ENCODE results near the gene MBLAC1.
A peak's percentile ranks its signal among the peaks of the same experiment; 100 is the strongest.

MBLAC1 gene

DNA sequence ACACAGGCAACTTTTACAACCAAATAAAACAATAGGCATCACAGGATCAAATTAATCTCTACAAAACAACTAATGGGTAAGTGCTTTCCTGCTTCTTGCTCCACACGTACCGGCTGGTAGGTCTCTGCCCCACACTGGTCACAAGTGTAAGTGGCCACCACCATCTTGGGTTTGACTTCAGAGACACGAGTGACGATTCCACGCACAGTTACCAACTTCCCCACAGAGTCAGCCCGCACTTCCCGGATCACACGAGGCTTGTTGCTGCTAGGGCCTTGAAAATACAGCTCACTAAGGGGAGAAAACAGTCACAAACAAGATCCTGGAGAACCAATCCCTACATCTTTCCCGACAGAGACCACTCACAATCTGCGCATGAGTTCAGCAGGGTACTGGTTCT lies 27.9 kb upstream of the MBLAC1 start:
- no peak for DNase-seq

DNA sequence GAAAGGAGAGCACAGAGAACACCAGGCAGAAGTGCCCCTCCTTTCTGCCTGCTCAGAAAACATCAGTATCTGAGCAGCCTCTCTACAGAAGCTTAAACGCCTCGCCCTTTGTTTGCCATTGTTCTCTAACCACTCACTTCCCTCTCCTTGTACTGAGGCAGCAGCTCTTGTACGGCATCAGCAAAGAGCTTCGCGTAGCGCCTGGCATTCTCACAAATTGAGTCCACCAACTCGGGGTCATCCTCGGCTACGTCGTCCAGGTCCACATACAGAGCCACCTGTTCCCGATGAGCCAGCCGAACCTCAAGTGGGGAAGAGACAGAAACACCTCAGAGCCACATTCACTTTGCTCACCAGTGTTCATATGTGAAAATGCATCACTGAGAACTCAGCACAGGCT lies 27.3 kb upstream of the MBLAC1 start:
- no peak for DNase-seq

DNA sequence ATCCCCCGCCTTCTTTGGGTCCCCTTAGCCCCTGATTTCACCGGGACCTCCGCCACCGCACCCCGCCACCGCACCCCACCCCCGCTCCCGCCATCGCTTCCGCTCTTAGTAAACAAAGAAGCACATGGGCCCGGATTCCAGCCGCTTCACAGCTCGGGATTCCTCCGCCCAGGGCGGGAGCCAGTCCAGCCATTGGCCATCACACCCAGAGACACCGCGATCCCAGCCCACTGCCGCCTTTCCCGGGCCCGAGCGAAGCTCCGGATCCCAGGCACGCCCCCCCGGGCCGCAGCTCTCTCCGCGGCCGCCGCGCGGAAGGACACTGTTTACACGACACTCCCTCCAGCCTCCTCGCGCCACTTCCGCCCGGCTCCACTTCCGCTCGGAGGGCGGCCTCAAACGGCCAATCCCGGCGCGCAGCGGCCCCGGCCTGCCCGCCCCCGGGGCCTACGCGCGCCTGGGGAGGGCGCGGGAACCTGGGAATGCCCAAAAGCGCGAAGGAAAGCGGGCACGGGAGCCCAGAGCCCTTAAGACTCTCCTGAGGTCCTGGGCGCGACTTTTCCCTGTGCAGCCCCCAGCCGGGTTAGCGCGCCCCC lies 26.2 kb upstream of the MBLAC1 start:
- peak; percentile 70 to 90 for DNase-seq

DNA sequence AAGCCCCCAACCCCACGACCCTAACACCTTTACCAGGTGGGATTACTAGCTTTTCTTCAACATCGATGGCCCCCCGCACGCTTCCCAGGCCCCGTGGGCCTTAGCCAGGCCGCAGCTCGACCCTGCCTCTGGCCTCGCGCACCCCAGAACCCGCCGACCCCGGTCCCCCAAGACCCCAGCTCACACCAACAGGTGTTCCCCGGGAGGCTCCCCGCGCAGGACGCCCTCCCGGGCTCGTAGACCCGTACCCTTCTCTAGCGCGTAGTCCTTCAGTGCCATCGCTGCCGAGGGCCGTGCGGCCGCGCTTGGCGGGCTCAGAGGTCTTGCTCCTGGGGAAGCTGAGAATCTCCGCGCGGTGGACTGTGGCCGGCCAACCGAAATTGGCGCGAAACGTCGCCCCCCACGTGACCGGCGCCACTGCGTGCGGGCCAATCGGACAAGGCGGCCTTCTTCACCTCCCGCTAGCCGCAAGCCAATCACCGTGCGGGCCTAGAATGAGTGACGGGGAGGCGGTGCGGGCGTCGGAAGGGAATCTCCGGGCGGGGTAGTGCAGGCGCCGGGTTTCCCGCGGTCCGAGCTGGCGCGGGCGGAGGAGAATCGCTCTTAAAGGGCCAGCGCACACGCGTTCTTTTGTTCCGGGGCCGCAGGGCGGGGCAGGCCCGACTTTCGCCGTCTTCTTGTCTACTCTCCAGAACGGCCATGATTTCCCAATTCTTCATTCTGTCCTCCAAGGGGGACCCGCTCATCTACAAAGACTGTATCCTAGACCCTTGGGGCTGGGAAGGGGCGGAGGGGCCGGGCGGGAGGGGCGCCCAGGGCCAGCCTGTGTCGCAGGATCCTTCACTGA lies 25.5 kb upstream of the MBLAC1 start, which contains the start of the genes AP4M1 and MCM7:
AP4M1 (plus strand) TSS at position 628 of the 847 bp plus-strand sequence; CDS start at position 700, 72 bp downstream.
MCM7 (minus strand) TSS at position 382 of the 847 bp plus-strand sequence; CDS start at position 279, 103 bp downstream.
- DNase-seq: peak; percentile 94 to 97

DNA sequence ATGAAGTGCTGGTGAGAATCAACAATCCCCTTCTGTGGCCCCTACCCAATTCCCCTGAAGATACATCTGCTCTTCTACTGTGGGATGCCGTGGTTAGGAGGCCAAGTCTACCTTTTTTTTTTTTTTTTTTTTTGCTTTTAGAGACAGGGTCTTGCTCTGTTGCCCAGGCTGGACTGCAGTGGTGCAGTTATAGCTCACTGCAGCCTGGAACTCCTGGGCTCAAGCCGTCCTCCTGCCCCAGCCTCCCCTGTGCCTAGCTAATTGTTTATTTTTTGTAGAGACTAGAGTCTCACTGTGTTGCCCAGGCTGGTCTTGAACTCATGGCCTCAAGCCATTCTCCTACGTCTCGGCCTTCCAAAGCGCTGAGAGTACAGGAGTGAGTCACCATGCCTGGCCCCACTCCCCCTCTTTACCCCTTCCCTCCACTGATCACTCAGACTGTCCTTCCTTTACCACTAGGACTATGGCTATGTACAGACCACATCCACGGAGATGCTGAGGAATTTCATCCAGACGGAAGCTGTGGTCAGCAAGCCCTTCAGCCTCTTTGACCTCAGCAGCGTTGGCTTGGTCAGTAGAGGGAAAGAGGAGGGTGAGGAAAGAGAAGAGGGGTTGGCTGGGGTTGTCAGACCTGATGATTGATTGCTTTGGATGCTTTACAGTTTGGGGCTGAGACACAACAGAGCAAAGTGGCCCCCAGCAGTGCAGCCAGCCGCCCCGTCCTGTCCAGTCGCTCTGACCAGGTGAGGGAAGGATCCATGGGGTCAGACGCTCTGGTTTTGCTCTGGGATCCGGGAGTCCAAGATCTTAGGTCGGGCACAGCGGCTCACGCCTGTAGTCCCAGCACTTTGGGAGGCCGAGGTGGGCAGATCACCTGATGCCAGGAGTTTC lies 23.6 kb upstream of the MBLAC1 start:
- no peak for DNase-seq

DNA sequence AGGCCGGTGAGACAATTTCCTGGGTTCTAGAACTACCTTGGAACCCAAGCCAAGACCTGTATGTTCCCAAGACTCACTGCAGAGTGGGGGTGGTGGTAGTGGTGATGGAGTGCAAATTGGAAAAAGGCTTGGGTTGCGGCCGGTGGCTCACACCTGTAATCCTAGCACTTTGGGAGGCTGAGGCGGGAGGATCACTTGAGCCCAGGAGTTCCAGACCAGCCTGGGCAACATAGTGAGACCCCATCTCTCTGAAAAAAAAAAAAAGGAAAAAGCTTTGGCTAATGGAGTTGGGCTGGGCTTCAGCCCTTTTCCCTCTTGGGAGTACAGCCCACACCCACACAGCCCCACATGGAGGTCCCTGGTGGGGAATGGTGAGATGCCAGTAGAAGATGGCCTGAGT lies 21.2 kb upstream of the MBLAC1 start:
- no peak for DNase-seq

DNA sequence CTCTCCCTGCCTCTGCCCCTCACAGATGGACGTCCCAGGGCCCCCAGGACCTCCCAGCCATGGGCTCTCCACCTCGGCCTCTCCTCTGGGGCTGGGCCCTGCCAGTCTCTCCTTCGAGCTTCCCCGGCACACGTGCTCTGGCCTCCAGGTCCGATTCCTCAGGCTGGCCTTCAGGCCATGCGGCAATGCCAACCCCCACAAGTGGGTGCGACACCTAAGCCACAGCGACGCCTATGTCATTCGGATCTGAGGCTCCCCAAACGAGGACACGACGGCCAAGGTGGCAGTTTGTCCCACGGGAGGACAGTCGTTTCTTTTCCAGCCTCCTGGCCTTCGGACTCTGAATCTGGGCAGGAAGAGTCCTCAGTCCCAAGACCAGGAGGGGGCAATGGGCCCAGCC lies 20.1 kb upstream of the MBLAC1 start:
- no peak for DNase-seq

DNA sequence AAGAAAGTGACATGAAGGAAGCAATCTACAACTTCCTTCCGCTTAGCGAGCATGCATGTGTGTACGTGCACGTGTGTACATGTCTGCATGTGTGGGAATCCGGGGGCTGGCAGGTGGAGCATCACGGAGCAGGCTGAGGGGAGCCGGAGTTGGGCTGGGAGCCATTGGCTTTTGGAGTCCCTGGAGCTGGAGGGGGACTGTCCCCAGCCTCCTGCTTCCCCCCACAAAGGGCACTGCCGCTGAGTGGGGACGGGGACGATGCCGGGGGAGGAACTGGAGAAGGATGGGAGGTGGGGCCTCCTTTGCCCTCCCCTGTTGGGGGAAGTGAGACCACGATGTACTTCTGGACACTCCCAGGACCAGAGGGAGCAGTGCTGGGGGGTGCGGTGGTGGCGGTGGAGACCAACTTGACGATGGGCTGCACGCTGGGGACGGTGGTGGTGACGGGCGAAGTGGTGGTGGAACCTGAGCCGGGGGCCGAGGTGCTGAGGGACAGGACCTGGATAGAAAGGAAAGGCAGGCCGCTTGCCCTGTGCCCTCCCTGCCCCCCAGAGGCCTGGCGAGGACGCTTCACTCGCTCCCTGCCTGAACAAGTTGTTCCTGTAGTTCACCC lies 19.5 kb upstream of the MBLAC1 start:
- no peak for DNase-seq

DNA sequence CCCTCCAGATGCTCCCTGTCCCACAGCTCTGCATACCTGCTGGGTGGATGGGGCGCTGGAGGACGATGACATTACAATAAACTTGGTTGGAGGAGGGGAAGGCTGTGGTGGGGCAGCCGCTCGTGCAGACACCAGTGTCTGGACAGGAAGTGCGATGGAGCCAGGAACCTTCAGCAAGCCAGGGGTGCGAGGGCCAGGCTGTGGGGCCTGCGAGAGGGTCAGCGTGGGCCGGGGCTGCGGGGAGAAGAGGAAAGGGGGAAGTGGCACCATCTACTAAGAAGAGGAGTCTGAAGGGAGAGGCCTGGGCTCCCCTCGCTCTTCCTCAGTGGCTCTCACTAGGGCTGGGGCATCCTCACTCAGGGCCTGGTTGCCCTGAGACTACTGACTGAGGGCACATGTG lies 18.9 kb upstream of the MBLAC1 start:
- no peak for DNase-seq

DNA sequence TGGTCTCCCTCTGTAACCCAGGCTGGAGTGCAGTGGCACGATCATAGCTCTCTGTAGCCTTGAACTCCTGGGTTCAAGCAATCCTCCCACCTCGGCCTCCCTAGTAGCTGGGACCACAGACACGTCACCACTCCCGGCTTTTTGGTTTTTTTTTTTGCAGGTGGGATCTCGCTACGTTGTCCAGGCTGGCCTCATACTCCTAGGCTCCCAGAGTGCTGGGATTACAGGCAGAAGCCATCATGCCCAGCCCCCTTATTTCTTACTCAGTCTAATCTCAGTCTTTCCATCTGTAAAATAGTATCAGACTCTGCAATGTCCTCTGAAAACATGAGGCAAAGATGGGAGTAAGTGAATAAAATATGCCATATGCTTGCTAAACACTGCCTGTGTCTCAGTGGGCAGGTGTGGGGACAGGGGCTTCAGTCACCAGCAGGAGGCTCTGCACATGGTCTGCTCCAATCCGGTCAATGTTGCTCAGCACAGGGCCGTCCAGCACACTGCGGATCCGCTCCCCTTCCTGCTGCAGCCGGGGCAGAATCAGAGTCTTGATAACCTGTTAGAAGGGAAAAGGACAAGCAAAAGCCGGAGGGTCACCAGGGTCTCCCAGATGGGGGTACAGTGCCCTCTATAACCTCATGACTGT lies 17.1 kb upstream of the MBLAC1 start:
- no peak for DNase-seq

DNA sequence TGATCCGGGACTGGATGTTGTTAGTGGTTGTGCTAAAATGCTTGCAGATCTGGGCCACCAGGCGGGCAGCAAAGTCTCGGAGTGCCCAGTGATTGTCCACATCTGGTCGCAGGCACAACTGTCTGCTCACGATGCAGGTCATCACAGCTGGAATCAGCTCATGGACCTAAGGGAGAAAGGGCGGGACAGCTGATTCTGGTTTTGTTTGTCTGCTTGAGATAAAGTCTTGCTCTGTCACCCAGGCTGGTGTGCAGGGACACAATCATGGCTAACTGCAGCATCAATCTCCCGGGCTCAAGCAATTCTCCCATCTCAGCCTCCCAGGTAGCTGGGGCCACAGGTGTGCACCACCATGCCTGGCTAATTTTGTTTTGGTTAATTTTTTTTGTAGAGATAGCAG lies 15.6 kb upstream of the MBLAC1 start:
- DNase-seq: no peak

DNA sequence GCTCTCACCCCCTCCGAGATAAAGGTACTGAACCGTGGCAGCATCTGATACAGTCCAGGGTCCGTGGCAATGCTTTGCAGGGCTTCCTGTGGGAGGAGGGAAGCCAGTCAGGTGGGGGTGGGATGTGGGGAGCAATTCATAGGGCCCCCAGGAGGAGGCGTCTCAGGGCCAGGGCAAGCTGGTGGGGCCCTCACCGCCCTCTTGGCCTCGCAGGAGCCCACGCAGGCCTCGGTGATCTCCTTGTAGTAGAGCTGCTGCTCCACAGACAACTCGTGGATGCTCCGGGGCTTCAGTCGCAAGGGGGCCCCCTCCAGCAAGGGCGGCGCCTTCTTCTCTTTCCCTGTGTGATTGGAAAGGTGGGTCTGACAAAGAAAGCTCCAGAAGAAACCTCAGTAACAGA lies 14.9 kb upstream of the MBLAC1 start:
- no peak for DNase-seq

DNA sequence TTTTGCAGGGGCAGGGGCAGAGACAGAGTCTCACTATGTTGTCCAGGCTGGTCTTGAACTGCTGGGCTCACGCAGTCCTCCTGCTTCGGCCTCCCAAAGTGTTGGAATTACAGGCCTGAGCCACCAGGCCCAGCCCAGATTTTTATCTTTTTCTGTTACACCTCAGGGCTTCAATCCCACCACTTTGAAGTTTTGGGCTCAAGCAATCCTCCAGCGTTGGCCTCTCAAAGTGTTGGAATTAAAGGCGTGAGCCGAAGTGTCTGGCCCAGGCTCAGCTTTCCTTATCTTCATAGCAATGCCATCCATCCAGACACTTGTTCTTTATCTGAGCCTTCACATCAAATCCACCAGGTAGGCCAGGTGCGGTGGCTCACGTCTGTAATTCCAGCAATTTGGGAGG lies 11.7 kb upstream of the MBLAC1 start:
- no peak for DNase-seq

DNA sequence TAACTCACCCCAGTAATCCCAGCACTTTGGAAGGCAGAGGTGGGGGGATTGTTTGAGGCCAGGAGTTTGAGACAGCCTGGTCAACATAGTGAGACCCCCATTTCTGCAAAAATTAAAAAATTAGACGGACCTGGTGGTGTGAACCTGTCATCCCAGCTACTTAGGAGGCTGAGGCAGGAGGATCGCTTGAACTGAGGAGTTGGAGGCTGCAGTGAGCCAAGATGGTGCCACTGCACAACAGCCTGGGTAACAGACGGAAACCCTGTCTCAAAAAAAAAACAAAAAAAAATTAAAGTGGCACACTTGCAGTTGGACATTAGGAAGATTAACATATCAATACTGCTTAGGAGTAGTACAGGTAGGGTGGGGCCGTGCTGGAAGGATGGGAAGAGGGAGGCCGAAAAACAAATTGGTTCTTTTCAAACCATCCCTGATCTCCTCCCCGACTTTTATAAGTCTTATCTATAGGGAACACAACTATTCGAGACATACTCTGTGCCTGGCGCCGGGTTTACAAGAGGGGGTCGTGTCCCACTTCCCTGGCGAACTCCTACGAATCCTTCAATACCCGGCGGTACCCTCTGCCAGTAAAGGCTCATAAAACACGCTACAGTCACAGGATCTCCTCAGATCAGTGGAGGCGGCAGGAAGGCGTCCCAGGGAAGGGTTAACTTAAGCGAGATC lies 8.2 kb upstream of the MBLAC1 start:
- DNase-seq: no peak

DNA sequence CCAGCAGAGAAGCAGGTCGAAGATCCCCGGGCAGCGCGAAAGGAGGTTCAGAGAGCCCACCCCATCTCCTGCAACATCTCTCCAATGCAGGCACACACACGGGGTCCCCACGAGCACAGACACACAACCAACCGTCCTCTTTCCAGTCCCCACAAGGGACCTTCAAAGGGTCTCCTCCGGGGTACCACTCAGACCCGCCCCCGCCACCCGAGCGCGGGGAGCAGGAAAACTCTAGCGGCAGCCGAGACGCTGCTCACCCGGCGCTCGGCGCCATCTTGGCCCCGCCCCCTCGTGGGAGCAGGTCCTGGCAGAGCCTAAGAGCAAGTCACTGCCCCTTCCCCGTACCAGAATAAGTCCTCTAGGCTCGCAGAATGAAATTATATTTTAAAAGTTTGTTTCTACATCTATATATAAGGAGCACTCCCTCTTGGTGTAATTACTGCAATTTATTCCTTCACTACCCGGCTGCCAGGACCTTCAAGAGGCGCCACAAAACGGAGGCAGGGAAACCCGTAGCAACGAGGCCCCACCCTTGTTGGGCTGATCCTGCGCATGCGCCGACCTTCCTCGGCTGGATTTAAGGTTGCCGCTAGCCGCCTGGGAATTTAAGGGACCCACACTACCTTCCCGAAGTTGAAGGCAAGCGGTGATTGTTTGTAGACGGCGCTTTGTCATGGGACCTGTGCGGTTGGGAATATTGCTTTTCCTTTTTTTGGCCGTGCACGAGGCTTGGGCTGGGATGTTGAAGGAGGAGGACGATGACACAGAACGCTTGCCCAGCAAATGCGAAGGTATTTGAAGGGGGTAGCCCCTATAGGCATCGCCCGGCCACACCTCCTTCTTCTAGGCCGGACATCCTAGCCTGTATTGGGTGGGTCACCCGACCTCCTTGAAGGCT lies 7.4 kb upstream of the MBLAC1 start, which contains the start of the genes CNPY4 and TAF6:
CNPY4 (plus strand) TSS at position 563 of the 898 bp plus-strand sequence; CDS start at position 674, 111 bp downstream.
TAF6 (minus strand) TSS at position 287 of the 898 bp plus-strand sequence. CDS start 5,149 bp downstream, outside the sequence.
- DNase-seq: peak; percentile 90 to 93

DNA sequence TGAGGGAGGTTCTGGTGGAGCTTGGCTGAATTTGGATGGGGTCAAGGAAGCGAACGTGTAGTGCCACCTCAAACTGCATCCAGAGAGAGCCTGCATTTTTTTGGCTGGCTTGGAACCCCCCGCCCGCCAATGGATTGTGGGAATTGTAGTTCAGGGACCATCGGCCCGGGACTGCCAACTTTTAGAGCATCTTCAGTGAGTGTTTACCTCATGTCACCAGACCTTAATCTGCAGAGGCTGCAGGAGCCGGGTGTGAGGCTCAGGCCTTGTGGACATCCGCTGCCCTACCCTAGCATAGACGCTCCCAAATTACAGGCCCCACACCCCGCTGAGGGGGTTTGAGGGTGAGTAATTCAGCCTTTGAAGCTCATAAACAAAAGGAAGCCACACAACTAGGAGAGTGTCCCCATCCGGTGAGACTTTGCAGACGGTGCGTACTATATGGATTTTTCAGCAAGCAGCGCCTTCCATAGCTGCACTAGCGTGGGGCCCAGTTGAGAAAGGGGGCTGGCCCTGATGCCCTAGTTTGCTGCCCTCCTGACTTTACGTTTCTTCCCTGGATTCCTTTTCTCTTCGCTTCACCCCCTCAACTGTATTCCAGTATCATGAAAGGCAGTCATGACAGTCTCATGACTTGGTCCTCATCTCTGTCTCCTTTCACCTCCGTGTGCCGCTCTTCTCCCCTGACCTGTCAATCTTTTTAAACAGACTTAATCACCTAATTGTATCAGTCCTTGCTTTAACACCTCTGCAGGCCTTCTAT lies 6.6 kb upstream of the MBLAC1 start:
- peak; percentile 41 to 58 for DNase-seq

DNA sequence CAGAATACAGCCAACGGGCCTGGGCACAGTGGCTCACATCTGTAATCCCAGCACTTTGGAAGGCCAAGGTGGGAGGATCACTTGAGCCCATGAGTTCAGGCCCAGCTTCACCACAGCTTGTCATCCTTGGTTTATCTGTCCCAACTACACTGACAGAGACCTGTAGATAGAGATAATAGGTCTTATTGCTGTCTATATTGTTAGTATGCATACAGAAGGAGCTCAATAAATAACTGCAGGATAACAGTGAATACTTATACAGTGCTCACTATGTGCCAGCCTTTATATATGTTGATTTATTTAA lies 6.1 kb upstream of the MBLAC1 start:
- no peak for DNase-seq

DNA sequence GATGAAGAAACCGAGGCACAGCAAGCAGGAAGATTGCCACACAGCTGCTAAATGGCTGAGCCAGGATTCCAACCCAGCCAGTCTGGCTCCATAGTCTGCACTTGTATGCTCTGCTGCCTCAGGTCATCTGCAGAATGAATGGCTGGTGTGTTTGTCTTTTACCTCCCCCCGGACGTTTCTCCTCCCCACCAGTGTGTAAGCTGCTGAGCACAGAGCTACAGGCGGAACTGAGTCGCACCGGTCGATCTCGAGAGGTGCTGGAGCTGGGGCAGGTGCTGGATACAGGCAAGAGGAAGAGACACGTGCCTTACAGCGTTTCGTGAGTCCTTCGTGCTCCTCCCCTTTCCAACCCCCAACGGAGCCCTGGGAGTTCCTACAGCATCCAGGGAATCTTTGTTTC lies 4.7 kb upstream of the MBLAC1 start:
- no peak for DNase-seq

DNA sequence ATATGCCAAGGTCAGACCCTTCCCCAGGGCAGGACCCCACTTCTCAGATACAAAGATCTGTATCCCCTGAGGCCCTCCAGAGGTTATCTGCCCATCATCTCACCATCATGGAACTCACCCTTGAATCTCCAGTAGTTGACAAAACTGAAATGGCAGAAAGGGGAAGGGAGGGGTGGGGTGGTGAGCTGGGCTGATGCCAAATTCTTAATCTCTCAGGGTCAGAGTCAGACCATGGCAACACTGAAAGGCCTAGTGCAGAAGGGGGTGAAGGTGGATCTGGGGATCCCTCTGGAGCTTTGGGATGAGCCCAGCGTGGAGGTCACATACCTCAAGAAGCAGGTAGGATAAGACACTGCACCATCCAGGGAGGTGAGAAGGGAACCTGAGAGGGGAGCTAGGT lies 4.2 kb upstream of the MBLAC1 start:
- DNase-seq: no peak
